Measurements from ENCODE around the gene KCNK18. TPM values are rescaled to one million over a fixed set of nuclear protein-coding genes. Genes with fewer than 3 reads are reported as not detected.

Gene KCNK18
- total RNA-seq, 2 experiments from 2014 or later = not detected

- H3K9me3 Mint-ChIP-seq = no peaks in the 10 kb centered on the region
- DNase-seq = no peak
- H3K36me3 Mint-ChIP-seq (ENCODE audit: low read depth) = no peaks in the 10 kb centered on the region
- POLR2A ChIA-PET = no interaction called here
- H3K4me1 Mint-ChIP-seq = peaks cover 4% of the 10 kb centered on the region
- peaks cover 23% of the 10 kb centered on the region for H3K27me3 Mint-ChIP-seq
- CTCF ChIA-PET = no interaction called here
- no peak overlapping the region for H3K4me3 Mint-ChIP-seq
- H3K27ac Mint-ChIP-seq = no peak overlapping the region
These were observed 41.8 kb downstream of the KCNK18 start for GRCh38 chr10:117239051-117239450.

- H3K27me3 Mint-ChIP-seq = peaks cover 20% of the 10 kb centered on the region
- ChIA-PET POLR2A (no interaction called here), CTCF (no interaction called here)
- DNase-seq = no peak
- H3K27ac Mint-ChIP-seq = no peak overlapping the region
- no peaks in the 10 kb centered on the region for H3K36me3 Mint-ChIP-seq (ENCODE audit: low read depth)
- peaks cover 4% of the 10 kb centered on the region for H3K4me1 Mint-ChIP-seq
- H3K9me3 Mint-ChIP-seq = no peaks in the 10 kb centered on the region
- no peak overlapping the region for H3K4me3 Mint-ChIP-seq
These were observed 42.7 kb downstream of the KCNK18 start for GRCh38 chr10:117239721-117240620.

- no peak within 1 kb of the TSS for H3K27ac Mint-ChIP-seq
- peaks cover 20% of the 10 kb centered on the region for H3K27me3 Mint-ChIP-seq
- no peaks in the 10 kb centered on the region for H3K9me3 Mint-ChIP-seq
- no peak within 1 kb of the TSS for H3K4me3 Mint-ChIP-seq
- H3K36me3 Mint-ChIP-seq (ENCODE audit: low read depth) = no peaks in the 10 kb centered on the region
- no peak for DNase-seq
- ChIA-PET CTCF (no interaction called here), POLR2A (no interaction called here)
- peaks cover 4% of the 10 kb centered on the region for H3K4me1 Mint-ChIP-seq
These were observed 43.6 kb downstream of the KCNK18 start, which contains the start of gene SLC18A2 for GRCh38 chr10:117240621-117241529. TSS of gene SLC18A2 (plus strand) at chr10:117241114. CDS start at chr10:117241694, 580 bp downstream.

- H3K9me3 Mint-ChIP-seq = no peaks in the 10 kb centered on the region
- peaks cover 4% of the 10 kb centered on the region for H3K4me1 Mint-ChIP-seq
- H3K4me3 Mint-ChIP-seq = no peak overlapping the region
- H3K36me3 Mint-ChIP-seq (ENCODE audit: low read depth) = no peaks in the 10 kb centered on the region
- ChIA-PET POLR2A (no interaction called here), CTCF (interaction anchor here (0.6 kb wide), 2 partner anchors 1352 to 1377 kb away, joined by 3 to 4 read pairs; no protein-coding TSS in a partner anchor)
- no peak for DNase-seq
- peaks cover 20% of the 10 kb centered on the region for H3K27me3 Mint-ChIP-seq
- H3K27ac Mint-ChIP-seq = no peak overlapping the region
These were observed 44.5 kb downstream of the KCNK18 start for GRCh38 chr10:117241541-117242462.

- no peak overlapping the region for H3K27ac Mint-ChIP-seq
- H3K4me1 Mint-ChIP-seq = peaks cover 2% of the 10 kb centered on the region
- DNase-seq = no peak
- no peaks in the 10 kb centered on the region for H3K36me3 Mint-ChIP-seq (ENCODE audit: low read depth)
- ChIA-PET CTCF (interaction anchor here (0.6 kb wide), 2 partner anchors 1352 to 1377 kb away, joined by 3 to 4 read pairs; no protein-coding TSS in a partner anchor), POLR2A (no interaction called here)
- peaks cover 23% of the 10 kb centered on the region for H3K27me3 Mint-ChIP-seq
- no peak overlapping the region for H3K4me3 Mint-ChIP-seq
- H3K9me3 Mint-ChIP-seq = no peaks in the 10 kb centered on the region
These were observed 45.2 kb downstream of the KCNK18 start for GRCh38 chr10:117242463-117242832.

GRCh38 chr10:117246997-117247671 is 49.8 kb downstream of the KCNK18 start:
- H3K36me3 Mint-ChIP-seq (ENCODE audit: low read depth) = no peaks in the 10 kb centered on the region
- no peak overlapping the region for H3K4me3 Mint-ChIP-seq
- no peak for DNase-seq
- ChIA-PET CTCF (interaction anchor here (0.9 kb wide), 1 partner anchor 31 kb away, joined by 5 read pairs; no protein-coding TSS in a partner anchor), POLR2A (no interaction called here)
- peaks cover 5% of the 10 kb centered on the region for H3K4me1 Mint-ChIP-seq
- no peaks in the 10 kb centered on the region for H3K9me3 Mint-ChIP-seq
- peaks cover 28% of the 10 kb centered on the region for H3K27me3 Mint-ChIP-seq
- no peak overlapping the region for H3K27ac Mint-ChIP-seq

- H3K4me3 Mint-ChIP-seq = no peak overlapping the region
These were observed 51.6 kb downstream of the KCNK18 start for GRCh38 chr10:117248750-117249465.

GRCh38 chr10:117249493-117250093 is 52.3 kb downstream of the KCNK18 start:
- peaks cover 5% of the 10 kb centered on the region for H3K4me1 Mint-ChIP-seq
- H3K9me3 Mint-ChIP-seq = no peaks in the 10 kb centered on the region
- H3K27ac Mint-ChIP-seq = no peak overlapping the region
- no peak overlapping the region for H3K4me3 Mint-ChIP-seq
- ChIA-PET CTCF (interaction anchor here (1.6 kb wide), 1 partner anchor 212 kb away, joined by 3 read pairs; no protein-coding TSS in a partner anchor), POLR2A (no interaction called here)
- no peaks in the 10 kb centered on the region for H3K36me3 Mint-ChIP-seq (ENCODE audit: low read depth)
- DNase-seq = no peak
- H3K27me3 Mint-ChIP-seq = peaks cover 17% of the 10 kb centered on the region

More at GRCh38 chr10:117248750-117249465, 51.6 kb downstream of the KCNK18 start:
- peaks cover 5% of the 10 kb centered on the region for H3K4me1 Mint-ChIP-seq
- H3K27me3 Mint-ChIP-seq = peaks cover 17% of the 10 kb centered on the region
- H3K27ac Mint-ChIP-seq = no peak overlapping the region
- DNase-seq = no peak
- H3K9me3 Mint-ChIP-seq = no peaks in the 10 kb centered on the region
- CTCF ChIA-PET = interaction anchor here (1.6 kb wide), 1 partner anchor 213 kb away, joined by 3 read pairs; no protein-coding TSS in a partner anchor
- POLR2A ChIA-PET = no interaction called here
- H3K36me3 Mint-ChIP-seq (ENCODE audit: low read depth) = no peaks in the 10 kb centered on the region

GRCh38 chr10:117250411-117250810 is 53.1 kb downstream of the KCNK18 start:
- POLR2A ChIA-PET = no interaction called here
- DNase-seq = no peak
- H3K27ac Mint-ChIP-seq = no peak overlapping the region
- H3K36me3 Mint-ChIP-seq (ENCODE audit: low read depth) = no peaks in the 10 kb centered on the region
- no peak overlapping the region for H3K4me3 Mint-ChIP-seq
- CTCF ChIA-PET = interaction anchor here (1.6 kb wide), 1 partner anchor 211 kb away, joined by 3 read pairs; no protein-coding TSS in a partner anchor
- peaks cover 5% of the 10 kb centered on the region for H3K4me1 Mint-ChIP-seq
- peaks cover 17% of the 10 kb centered on the region for H3K27me3 Mint-ChIP-seq
- H3K9me3 Mint-ChIP-seq = no peaks in the 10 kb centered on the region

- Mint-ChIP-seq H3K27ac (no peak overlapping the region), H3K4me1 (peaks cover 4% of the 10 kb centered on the region), H3K36me3 (ENCODE audit: low read depth) (no peaks in the 10 kb centered on the region), H3K9me3 (no peaks in the 10 kb centered on the region), H3K4me3 (no peak overlapping the region), H3K27me3 (peaks cover 5% of the 10 kb centered on the region)
- ChIA-PET POLR2A (no interaction called here), CTCF (no interaction called here)
- no peak for DNase-seq
These were observed 56.6 kb downstream of the KCNK18 start for GRCh38 chr10:117253908-117254307.

- Mint-ChIP-seq H3K4me3 (no peak overlapping the region), H3K36me3 (ENCODE audit: low read depth) (no peaks in the 10 kb centered on the region), H3K4me1 (peaks cover 5% of the 10 kb centered on the region), H3K27ac (no peak overlapping the region), H3K27me3 (peaks cover 5% of the 10 kb centered on the region), H3K9me3 (no peaks in the 10 kb centered on the region)
- ChIA-PET CTCF (no interaction called here), POLR2A (no interaction called here)
- no peak for DNase-seq
These were observed 57.0 kb downstream of the KCNK18 start for GRCh38 chr10:117254338-117254737.
